ENCODE results near the gene FLYWCH1.
A peak's percentile ranks its signal among the peaks of the same experiment; 100 is the strongest.

FLYWCH1 gene

DNA sequence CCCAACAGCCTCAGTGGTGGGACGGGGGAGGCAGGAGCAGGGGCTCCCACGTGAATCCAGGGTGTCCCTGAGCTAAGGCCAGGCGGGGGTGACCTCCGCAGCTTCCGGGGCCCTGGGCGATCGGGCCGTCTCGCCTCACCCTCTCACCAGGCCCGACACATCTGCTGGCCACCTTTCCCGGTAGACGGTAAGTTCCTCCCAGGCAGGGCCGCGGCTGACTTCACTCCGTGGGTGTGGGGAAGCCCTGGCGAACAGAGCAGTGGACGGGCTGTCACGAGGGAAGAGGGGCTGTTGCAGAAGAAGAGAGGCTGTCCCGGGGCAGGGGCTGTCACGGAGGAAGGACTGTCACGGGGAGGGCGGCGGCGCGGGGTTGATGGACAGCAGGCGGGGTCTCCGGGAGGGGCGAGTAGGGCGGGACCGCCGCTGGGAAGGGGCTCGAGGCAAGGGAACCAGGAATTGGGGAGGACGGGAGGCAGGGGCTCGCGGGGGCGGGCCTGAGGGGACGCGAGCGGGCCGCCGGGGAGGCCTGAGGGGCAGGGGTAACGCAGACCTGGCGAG, 68.0 kb downstream of the FLYWCH1 start:
- CTCF ChIA-PET: interaction anchor here (1.9 to 2.7 kb wide), 2 partner anchors 8 to 12 kb away, joined by 5 to 10 read pairs; no protein-coding TSS in a partner anchor
- H3K9me3 ChIP-seq (ENCODE audit: control extremely low read depth in 1 of 5, control insufficient read depth in 4 of 5, insufficient read depth in 2 of 5, low read depth in 1 of 5, low read length in 4 of 5): no peaks in the 10 kb centered on the region
- POLR2A ChIA-PET: interaction anchor here (1.3 kb wide), 1 partner anchor 10 kb away, joined by 4 read pairs; no protein-coding TSS in a partner anchor
- no peaks in the 10 kb centered on the region for H3K27me3 ChIP-seq (replicated peaks in 2 of 5; ENCODE audit: control insufficient read depth in 4 of 5, insufficient read depth in 5 of 5, low read length in 4 of 5)
- no peak for DNase-seq
- peak overlapping the region in 1 of 2 experiments; percentile 25 for H3K27ac ChIP-seq (ENCODE audit: insufficient read depth in 1 of 2, low read depth in 1 of 2, low read length in 2 of 2, poor library complexity in 1 of 2, severe bottlenecking in 2 of 2)
- peak overlapping the region; percentile 34 to 95 (median 88) for H3K4me3 ChIP-seq (ENCODE audit: control insufficient read depth in 1 of 7, extremely low read depth in 1 of 7, insufficient read depth in 4 of 7, low read depth in 2 of 7, low read length in 6 of 7)
- 14% methylated on average over 38 of the region's 43 CpGs for WGBS (ENCODE audit: insufficient coverage)
- H3K4me1 ChIP-seq (ENCODE audit: control extremely low read depth in 1 of 4, control insufficient read depth in 4 of 4, insufficient read depth in 4 of 4, low read length in 3 of 4): peaks cover 0 to 37% (median 22%) of the 10 kb centered on the region in 4 experiments
- H3K36me3 ChIP-seq (ENCODE audit: control insufficient read depth in 4 of 4, insufficient read depth in 4 of 4, low read length in 3 of 4): peaks cover 0 to 36% (median 7%) of the 10 kb centered on the region in 4 experiments

DNA sequence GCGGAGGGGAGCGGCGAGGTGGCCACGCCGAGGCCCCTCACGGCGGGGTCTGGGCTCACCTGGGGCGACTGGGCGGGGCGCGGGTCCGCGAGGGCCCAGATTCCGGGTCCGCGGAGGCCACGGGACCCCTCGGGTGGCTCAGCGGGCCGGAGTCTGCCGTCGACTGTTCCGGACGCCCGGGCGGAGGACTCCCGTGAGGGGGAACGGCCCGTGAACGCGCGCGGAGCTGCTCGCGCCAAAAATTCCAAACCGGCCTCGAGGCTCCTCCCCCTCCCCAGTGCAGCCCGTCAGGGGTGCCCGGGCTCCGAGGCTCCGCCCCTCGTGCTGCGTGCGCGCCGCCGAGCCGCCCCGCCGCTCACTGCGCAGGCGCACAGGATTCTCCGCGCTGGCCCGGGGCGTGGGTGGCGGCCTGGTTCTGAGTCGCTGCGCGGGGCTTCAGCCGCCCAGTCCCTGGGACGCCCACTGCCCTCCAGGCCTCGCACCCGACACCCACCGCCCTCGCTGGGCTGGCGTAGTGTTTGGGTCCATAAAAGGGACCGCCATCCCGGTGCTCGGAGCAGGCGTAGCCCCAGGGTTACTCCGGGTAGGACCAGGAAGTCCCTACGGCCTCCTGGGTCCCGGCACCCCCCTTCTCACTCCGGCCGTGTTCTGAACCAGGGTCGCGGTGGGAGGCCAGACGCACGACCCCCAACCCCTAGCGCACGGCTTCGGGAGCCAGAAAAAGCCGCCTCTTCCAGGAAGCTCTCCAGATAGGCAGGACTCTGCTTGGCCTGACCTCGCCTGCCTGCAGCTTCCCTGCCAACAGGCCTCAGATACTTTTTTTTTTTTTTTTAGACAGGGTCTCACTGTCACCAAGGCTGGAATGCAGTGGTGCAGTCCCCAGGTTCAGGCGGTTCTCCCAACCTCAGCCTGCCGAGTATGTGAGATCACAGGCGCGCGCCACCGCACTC, 68.8 kb downstream of the FLYWCH1 start, which contains the start of gene PKMYT1:
Gene PKMYT1 (minus strand): TSS at position 220 of the 950 bp plus-strand sequence. CDS start 789 bp downstream, outside the sequence.
- POLR2A ChIA-PET: interaction anchor here (0.6 to 1.3 kb wide), 3 partner anchors 10 to 808 kb away, joined by 3 to 5 read pairs (median 4); no protein-coding TSS in a partner anchor

DNA sequence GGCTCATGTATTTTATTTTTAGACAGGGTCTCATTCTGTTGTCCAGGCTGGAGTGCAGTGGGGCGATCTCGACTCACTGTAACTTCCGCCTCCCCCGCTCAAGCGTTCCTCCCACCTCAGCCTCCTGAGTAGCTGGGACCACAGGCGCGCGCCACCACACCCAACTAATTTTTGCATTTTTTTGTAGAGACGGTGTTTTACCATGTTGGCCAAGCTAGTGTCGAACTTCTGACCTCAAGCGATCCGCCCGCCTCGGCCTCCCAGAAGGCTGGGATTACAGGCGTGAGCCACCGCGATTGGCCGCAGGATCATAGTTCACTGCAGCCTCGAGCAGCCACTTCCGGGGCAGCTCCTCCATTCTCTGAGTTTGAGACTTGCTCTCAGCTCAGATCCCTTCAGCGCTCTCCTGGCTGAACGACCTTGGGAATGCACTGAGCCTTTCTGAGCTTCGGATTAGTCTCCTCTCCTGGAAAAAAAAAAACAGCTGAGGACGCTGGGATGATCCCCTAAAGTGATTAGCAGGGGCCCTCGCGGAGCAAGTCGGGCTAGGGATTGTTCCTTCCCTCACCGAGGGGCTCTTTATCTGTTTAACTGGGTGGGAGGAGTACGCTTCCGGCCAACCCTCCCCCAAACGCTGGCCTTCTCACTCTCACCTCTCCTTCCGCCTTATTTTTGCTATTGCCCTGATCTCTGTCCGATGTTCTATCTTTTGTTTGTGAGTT, 69.6 kb downstream of the FLYWCH1 start:
- Histone ChIP-seq H3K9me3 (ENCODE audit: control extremely low read depth in 1 of 5, control insufficient read depth in 4 of 5, insufficient read depth in 2 of 5, low read depth in 1 of 5, low read length in 4 of 5) (no peaks in the 10 kb centered on the region), H3K27me3 (replicated peaks in 2 of 5; ENCODE audit: control insufficient read depth in 4 of 5, insufficient read depth in 5 of 5, low read length in 4 of 5) (no peaks in the 10 kb centered on the region), H3K4me3 (ENCODE audit: control insufficient read depth in 1 of 7, extremely low read depth in 1 of 7, insufficient read depth in 4 of 7, low read depth in 2 of 7, low read length in 6 of 7) (peak overlapping the region in 4 of 7 experiments; percentile 82 to 95 (median 88)), H3K36me3 (ENCODE audit: control insufficient read depth in 4 of 4, insufficient read depth in 4 of 4, low read length in 3 of 4) (peaks cover 0 to 20% (median 1%) of the 10 kb centered on the region in 4 experiments), H3K27ac (ENCODE audit: insufficient read depth in 1 of 2, low read depth in 1 of 2, low read length in 2 of 2, poor library complexity in 1 of 2, severe bottlenecking in 2 of 2) (peak overlapping the region in 1 of 2 experiments; percentile 89), H3K4me1 (ENCODE audit: control extremely low read depth in 1 of 4, control insufficient read depth in 4 of 4, insufficient read depth in 4 of 4, low read length in 3 of 4) (peaks cover 0 to 37% (median 22%) of the 10 kb centered on the region in 4 experiments)
- DNase-seq: no peak
- WGBS (ENCODE audit: insufficient coverage): 85% methylated on average over 30 of the region's 33 CpGs
- ChIA-PET CTCF (interaction anchor here (0.9 to 2.7 kb wide), 5 partner anchors 10 to 15 kb away, joined by 3 to 10 read pairs (median 4); no protein-coding TSS in a partner anchor), POLR2A (no interaction called here)

More for the DNA sequence above, 68.8 kb downstream of the FLYWCH1 start, which contains the start of gene PKMYT1:
- CTCF ChIA-PET: interaction anchor here (0.6 to 2.7 kb wide), 6 partner anchors 9 to 47 kb away, joined by 3 to 10 read pairs (median 4); no protein-coding TSS in a partner anchor
- no peaks in the 10 kb centered on the region for H3K27me3 ChIP-seq (replicated peaks in 2 of 5; ENCODE audit: control insufficient read depth in 4 of 5, insufficient read depth in 5 of 5, low read length in 4 of 5)
- WGBS (ENCODE audit: insufficient coverage): 4% methylated on average over 72 of the region's 91 CpGs
- H3K4me3 ChIP-seq (ENCODE audit: control insufficient read depth in 1 of 7, extremely low read depth in 1 of 7, insufficient read depth in 4 of 7, low read depth in 2 of 7, low read length in 6 of 7): peak within 1 kb of the TSS; percentile 34 to 95 (median 88)
- no peaks in the 10 kb centered on the region for H3K9me3 ChIP-seq (ENCODE audit: control extremely low read depth in 1 of 5, control insufficient read depth in 4 of 5, insufficient read depth in 2 of 5, low read depth in 1 of 5, low read length in 4 of 5)
- peak within 1 kb of the TSS; percentile 74 to 89 for H3K27ac ChIP-seq (ENCODE audit: insufficient read depth in 1 of 2, low read depth in 1 of 2, low read length in 2 of 2, poor library complexity in 1 of 2, severe bottlenecking in 2 of 2)
- DNase-seq: peak; percentile 81 to 91 (median 88)
- H3K4me1 ChIP-seq (ENCODE audit: control extremely low read depth in 1 of 4, control insufficient read depth in 4 of 4, insufficient read depth in 4 of 4, low read length in 3 of 4): peaks cover 0 to 37% (median 22%) of the 10 kb centered on the region in 4 experiments
- H3K36me3 ChIP-seq (ENCODE audit: control insufficient read depth in 4 of 4, insufficient read depth in 4 of 4, low read length in 3 of 4): peaks cover 0 to 28% (median 4%) of the 10 kb centered on the region in 4 experiments

DNA sequence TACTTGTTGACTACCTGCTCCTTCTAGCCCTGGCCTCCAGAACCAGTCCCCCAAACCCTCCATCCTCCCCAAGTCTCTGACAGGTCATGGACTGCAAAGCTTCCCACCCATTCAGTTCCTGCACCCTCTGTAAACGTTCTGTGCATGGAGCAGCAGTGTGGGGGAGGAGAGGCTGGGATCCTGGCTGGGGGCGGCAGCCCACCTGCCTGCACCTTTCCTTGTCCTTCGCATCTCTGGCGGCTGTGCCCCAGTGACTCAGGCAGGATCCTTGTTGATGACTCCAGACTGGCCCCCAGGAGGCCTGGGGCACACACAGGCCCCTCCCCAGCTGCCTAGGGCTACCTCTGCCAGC, 70.1 kb downstream of the FLYWCH1 start:
- H3K27ac ChIP-seq (ENCODE audit: insufficient read depth in 1 of 2, low read depth in 1 of 2, low read length in 2 of 2, poor library complexity in 1 of 2, severe bottlenecking in 2 of 2): peak overlapping the region in 1 of 2 experiments; percentile 89

DNA sequence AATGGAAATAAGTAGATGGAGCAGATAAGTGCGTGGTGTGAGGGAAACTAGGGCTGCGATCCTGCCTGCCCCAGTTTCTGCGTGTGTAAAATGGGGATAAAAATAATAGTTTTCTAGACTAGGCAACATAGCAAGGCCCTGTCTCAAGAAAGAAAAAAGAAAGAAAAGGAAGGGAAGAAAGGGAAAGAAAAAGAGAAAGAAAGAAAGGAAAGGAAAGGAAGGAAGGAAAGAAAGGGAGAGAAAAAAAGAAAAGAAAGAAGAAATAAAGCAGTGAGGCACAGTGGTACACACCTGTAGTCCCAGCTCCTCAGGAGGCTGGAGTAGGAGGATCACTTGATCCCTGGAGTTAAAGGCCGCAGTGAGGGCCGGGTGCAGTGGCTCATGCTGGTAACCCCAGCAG, 70.7 kb downstream of the FLYWCH1 start:
- Histone ChIP-seq H3K27me3 (replicated peaks in 2 of 5; ENCODE audit: control insufficient read depth in 4 of 5, insufficient read depth in 5 of 5, low read length in 4 of 5) (no peaks in the 10 kb centered on the region), H3K4me1 (ENCODE audit: control extremely low read depth in 1 of 4, control insufficient read depth in 4 of 4, insufficient read depth in 4 of 4, low read length in 3 of 4) (peaks cover 0 to 37% (median 22%) of the 10 kb centered on the region in 4 experiments), H3K9me3 (ENCODE audit: control extremely low read depth in 1 of 5, control insufficient read depth in 4 of 5, insufficient read depth in 2 of 5, low read depth in 1 of 5, low read length in 4 of 5) (no peaks in the 10 kb centered on the region), H3K4me3 (ENCODE audit: control insufficient read depth in 1 of 7, extremely low read depth in 1 of 7, insufficient read depth in 4 of 7, low read depth in 2 of 7, low read length in 6 of 7) (no peak overlapping the region), H3K36me3 (ENCODE audit: control insufficient read depth in 4 of 4, insufficient read depth in 4 of 4, low read length in 3 of 4) (peaks cover 0 to 9% (median 0%) of the 10 kb centered on the region in 4 experiments), H3K27ac (ENCODE audit: insufficient read depth in 1 of 2, low read depth in 1 of 2, low read length in 2 of 2, poor library complexity in 1 of 2, severe bottlenecking in 2 of 2) (no peak overlapping the region)
- ChIA-PET CTCF (interaction anchor here (1.1 to 2.7 kb wide), 8 partner anchors 13 to 62 kb away, joined by 3 to 10 read pairs (median 4); partner anchors contain the start of gene PAQR4), POLR2A (no interaction called here)
- no peak for DNase-seq
- WGBS (ENCODE audit: insufficient coverage): 89% methylated on average over 5 of the region's 5 CpGs

More for the DNA sequence above, 70.1 kb downstream of the FLYWCH1 start:
- Histone ChIP-seq H3K27me3 (replicated peaks in 2 of 5; ENCODE audit: control insufficient read depth in 4 of 5, insufficient read depth in 5 of 5, low read length in 4 of 5) (no peaks in the 10 kb centered on the region), H3K36me3 (ENCODE audit: control insufficient read depth in 4 of 4, insufficient read depth in 4 of 4, low read length in 3 of 4) (peaks cover 0 to 15% (median 0%) of the 10 kb centered on the region in 4 experiments), H3K9me3 (ENCODE audit: control extremely low read depth in 1 of 5, control insufficient read depth in 4 of 5, insufficient read depth in 2 of 5, low read depth in 1 of 5, low read length in 4 of 5) (no peaks in the 10 kb centered on the region), H3K4me3 (ENCODE audit: control insufficient read depth in 1 of 7, extremely low read depth in 1 of 7, insufficient read depth in 4 of 7, low read depth in 2 of 7, low read length in 6 of 7) (no peak overlapping the region), H3K4me1 (ENCODE audit: control extremely low read depth in 1 of 4, control insufficient read depth in 4 of 4, insufficient read depth in 4 of 4, low read length in 3 of 4) (peaks cover 0 to 37% (median 22%) of the 10 kb centered on the region in 4 experiments)
- WGBS (ENCODE audit: insufficient coverage): 100% methylated on average over 2 of the region's 4 CpGs
- POLR2A ChIA-PET: no interaction called here
- CTCF ChIA-PET: interaction anchor here (1.1 to 2.7 kb wide), 3 partner anchors 12 to 16 kb away, joined by 3 to 10 read pairs (median 4); no protein-coding TSS in a partner anchor
- no peak for DNase-seq

DNA sequence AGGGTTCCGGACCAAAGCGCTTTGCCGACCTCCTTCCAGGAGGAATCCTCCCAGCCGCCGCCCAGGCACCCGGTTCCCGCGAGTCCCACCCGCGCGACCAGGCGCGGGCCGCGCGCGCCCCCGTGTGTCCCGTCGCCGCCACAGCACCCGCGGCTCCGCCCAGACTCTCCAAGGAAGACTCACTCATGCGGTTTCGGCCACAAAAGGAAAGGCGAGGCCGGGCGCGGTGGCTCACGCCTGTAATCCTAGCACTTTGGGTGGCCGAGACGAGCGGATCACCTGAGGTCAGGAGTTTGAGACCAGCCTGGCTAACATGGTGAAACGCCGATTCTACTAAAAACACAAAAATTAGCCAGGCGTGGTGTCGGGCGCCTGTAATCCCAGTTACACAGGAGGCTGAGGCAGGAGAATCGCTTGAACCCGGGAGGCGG, 72.0 kb downstream of the FLYWCH1 start:
- POLR2A ChIA-PET: no interaction called here
- Histone ChIP-seq H3K27me3 (replicated peaks in 2 of 5; ENCODE audit: control insufficient read depth in 4 of 5, insufficient read depth in 5 of 5, low read length in 4 of 5) (no peaks in the 10 kb centered on the region), H3K36me3 (ENCODE audit: control insufficient read depth in 4 of 4, insufficient read depth in 4 of 4, low read length in 3 of 4) (no peaks in the 10 kb centered on the region), H3K9me3 (ENCODE audit: control extremely low read depth in 1 of 5, control insufficient read depth in 4 of 5, insufficient read depth in 2 of 5, low read depth in 1 of 5, low read length in 4 of 5) (no peaks in the 10 kb centered on the region), H3K4me3 (ENCODE audit: control insufficient read depth in 1 of 7, extremely low read depth in 1 of 7, insufficient read depth in 4 of 7, low read depth in 2 of 7, low read length in 6 of 7) (peak overlapping the region in 3 of 7 experiments; percentile 42 to 58 (median 43)), H3K27ac (ENCODE audit: insufficient read depth in 1 of 2, low read depth in 1 of 2, low read length in 2 of 2, poor library complexity in 1 of 2, severe bottlenecking in 2 of 2) (no peak overlapping the region), H3K4me1 (ENCODE audit: control extremely low read depth in 1 of 4, control insufficient read depth in 4 of 4, insufficient read depth in 4 of 4, low read length in 3 of 4) (peaks cover 0 to 32% (median 22%) of the 10 kb centered on the region in 4 experiments)
- WGBS (ENCODE audit: insufficient coverage): 5% methylated on average over 39 of the region's 42 CpGs
- peak in 2 of 3 donors; percentile 60 to 65 for DNase-seq
- CTCF ChIA-PET: interaction anchor here (0.8 to 1.6 kb wide), 8 partner anchors 9 to 44 kb away, joined by 3 to 5 read pairs (median 4); partner anchors contain the start of gene PAQR4

All from common myeloid progenitor, CD34-positive (primary cell).